ENCODE results near the gene CAMK4. TPM values are rescaled to one million over a fixed set of nuclear protein-coding genes. Genes with fewer than 3 reads are reported as not detected.
"Not testable (repeated sequence)": the region's sequence is repeated elsewhere in the genome, so short reads cannot be mapped to it uniquely, and the experiment has no call there.

CAMK4 gene
- total RNA-seq, 3 donors from 2014 or later = 35.5 to 49.5 (median 36.9) TPM

DNA sequence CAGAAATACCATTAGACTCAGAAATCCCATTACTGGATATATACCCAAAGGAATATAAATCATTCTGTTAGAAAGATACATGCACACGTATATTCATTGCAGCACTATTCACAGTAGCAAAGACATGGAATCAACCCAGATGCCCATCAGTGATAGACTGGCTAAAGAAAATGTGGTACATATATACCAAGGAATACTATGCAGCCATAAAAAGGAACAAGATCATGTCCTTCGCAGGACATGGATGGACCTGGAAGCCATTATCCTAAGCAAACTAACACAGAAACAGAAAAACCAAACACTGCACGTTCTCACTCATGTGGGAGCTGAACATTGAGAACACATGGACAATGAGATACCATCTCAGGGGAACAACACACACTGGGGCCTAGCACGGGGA lies 33.4 kb downstream of the CAMK4 start:
- H3K4me3 Mint-ChIP-seq; H3K9me3 Mint-ChIP-seq; ATAC-seq; H3K27me3 Mint-ChIP-seq (ENCODE audit: low read depth); DNase-seq: not testable (repeated sequence)
- Mint-ChIP-seq H3K4me1 (ENCODE audit: low read depth) (peaks cover 64% of the 10 kb centered on the region), H3K36me3 (ENCODE audit: insufficient read depth) (peaks cover 10% of the 10 kb centered on the region)

DNA sequence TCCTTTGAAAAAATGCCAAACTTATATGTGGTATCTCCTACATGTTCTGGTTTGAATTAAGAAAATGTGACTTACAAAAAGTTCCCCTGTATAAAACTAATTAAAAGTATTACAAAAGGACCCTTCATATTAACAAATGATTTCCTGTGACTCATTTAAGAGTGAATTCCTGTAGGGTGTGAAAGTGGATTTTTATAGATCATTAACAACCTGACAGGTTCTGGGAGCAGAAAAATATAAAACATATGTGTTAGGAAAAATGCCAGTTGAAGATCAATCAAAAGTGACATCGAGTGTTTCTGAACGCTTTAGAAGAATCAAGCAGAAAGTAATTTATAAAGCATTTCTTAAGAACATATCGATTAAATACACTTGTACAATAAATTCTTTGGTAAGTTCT lies 35.5 kb downstream of the CAMK4 start:
- peaks cover 6% of the 10 kb centered on the region for H3K9me3 Mint-ChIP-seq
- ATAC-seq = no peak

DNA sequence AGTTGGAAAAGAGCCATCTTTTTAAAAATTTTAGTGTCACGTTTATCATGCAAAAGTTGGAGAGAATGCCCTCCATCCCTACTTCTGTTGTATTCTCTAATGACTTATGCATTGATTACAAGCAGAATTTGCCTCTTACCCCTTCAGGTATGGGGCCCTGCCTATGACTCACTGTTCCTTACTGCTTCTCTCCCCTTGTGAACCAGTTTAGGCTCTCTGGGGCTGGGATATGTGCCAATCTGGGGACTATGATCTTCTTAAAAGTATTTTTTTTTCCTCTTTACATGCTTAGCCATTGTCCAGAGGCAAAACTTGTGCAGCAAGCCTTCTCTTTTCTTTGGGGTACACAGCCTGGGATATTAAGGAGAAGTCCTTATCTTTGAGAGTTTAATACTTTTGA lies 37.4 kb downstream of the CAMK4 start:
- H3K9me3 Mint-ChIP-seq = peaks cover 8% of the 10 kb centered on the region
- ATAC-seq (peak; percentile 71 to 78), DNase-seq (no peak)
- peaks cover 46% of the 10 kb centered on the region for H3K4me1 Mint-ChIP-seq (ENCODE audit: low read depth)
- no peak overlapping the region for H3K4me3 Mint-ChIP-seq
- peaks cover 35% of the 10 kb centered on the region for H3K36me3 Mint-ChIP-seq (ENCODE audit: insufficient read depth)
- H3K27me3 Mint-ChIP-seq (ENCODE audit: low read depth) = no peaks in the 10 kb centered on the region

More for the DNA sequence above, 35.5 kb downstream of the CAMK4 start:
- peaks cover 49% of the 10 kb centered on the region for H3K4me1 Mint-ChIP-seq (ENCODE audit: low read depth)
- no peak for DNase-seq
- H3K4me3 Mint-ChIP-seq = no peak overlapping the region
- peaks cover 26% of the 10 kb centered on the region for H3K36me3 Mint-ChIP-seq (ENCODE audit: insufficient read depth)
- H3K27me3 Mint-ChIP-seq (ENCODE audit: low read depth) = no peaks in the 10 kb centered on the region

DNA sequence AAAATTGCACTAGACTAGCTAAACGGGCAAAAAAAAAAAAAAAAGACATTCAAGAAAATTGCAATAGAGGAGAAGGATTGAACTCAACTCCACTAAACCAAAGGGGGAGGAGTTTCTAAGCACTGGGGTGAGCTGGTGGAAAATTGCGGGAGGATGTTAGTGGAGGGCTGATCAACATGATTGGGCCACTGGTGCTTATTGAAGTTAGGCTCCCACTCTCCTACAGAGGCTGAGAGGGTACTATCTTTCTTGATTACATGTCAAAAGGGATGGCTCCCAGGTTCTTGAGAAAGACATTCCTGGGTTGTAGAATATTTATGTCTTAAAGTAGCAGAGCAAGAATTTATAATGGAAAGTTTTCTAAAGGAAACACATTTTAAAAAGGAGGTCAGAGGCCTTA lies 38.0 kb downstream of the CAMK4 start:
- H3K4me1 Mint-ChIP-seq (ENCODE audit: low read depth) = peaks cover 45% of the 10 kb centered on the region
- peaks cover 31% of the 10 kb centered on the region for H3K36me3 Mint-ChIP-seq (ENCODE audit: insufficient read depth)
- H3K4me3 Mint-ChIP-seq = no peak overlapping the region
- peaks cover 4% of the 10 kb centered on the region for H3K9me3 Mint-ChIP-seq
- ATAC-seq (no peak), DNase-seq (no peak)
- H3K27me3 Mint-ChIP-seq (ENCODE audit: low read depth) = no peaks in the 10 kb centered on the region

DNA sequence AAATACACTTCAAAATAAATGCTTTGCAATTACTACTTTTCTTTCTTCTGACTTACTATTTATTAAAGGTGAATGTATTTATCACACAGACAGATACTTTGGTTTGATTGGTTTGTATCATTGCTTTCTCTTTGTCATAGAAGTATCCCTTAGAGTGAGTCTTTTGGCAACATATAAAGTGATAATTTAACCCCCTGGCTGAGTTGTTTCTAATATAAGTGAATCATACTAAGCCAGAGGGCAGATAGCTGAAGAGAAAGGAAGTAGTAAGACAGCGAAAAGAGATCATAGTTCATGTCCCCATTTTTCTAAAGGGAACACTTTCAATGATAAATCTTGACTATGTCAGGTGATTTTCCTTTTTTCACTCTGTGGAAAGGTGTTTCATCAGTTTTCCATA lies 38.6 kb downstream of the CAMK4 start:
- no peak overlapping the region for H3K4me3 Mint-ChIP-seq
- peak; percentile 57 to 65 for ATAC-seq
- no peaks in the 10 kb centered on the region for H3K27me3 Mint-ChIP-seq (ENCODE audit: low read depth)
- H3K4me1 Mint-ChIP-seq (ENCODE audit: low read depth) = peaks cover 41% of the 10 kb centered on the region
- H3K9me3 Mint-ChIP-seq = peaks cover 4% of the 10 kb centered on the region
- no peak for DNase-seq
- peaks cover 31% of the 10 kb centered on the region for H3K36me3 Mint-ChIP-seq (ENCODE audit: insufficient read depth)

DNA sequence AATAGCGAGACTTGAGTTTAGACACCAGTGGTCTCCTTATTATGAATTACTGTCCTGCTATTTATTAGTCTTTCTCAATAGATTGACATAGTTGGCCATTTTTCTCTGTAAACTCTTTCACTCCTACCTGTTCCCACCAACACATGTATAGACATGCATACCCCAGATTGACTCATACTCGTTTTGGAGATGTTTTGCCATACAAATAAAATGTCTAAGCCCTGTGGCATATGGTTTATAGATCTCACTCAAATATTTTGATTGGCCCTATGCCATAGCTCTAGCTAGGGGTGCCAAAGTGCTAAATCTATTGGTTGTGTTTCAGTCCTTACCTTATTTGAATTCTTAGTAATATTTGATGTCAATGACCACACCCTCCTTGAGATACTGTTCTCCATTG lies 42.3 kb downstream of the CAMK4 start:
- ATAC-seq = no peak
- Mint-ChIP-seq H3K4me3 (no peak overlapping the region), H3K4me1 (ENCODE audit: low read depth) (peaks cover 48% of the 10 kb centered on the region), H3K9me3 (peaks cover 15% of the 10 kb centered on the region), H3K27me3 (ENCODE audit: low read depth) (no peaks in the 10 kb centered on the region), H3K36me3 (ENCODE audit: insufficient read depth) (peaks cover 49% of the 10 kb centered on the region)
- DNase-seq = no peak

DNA sequence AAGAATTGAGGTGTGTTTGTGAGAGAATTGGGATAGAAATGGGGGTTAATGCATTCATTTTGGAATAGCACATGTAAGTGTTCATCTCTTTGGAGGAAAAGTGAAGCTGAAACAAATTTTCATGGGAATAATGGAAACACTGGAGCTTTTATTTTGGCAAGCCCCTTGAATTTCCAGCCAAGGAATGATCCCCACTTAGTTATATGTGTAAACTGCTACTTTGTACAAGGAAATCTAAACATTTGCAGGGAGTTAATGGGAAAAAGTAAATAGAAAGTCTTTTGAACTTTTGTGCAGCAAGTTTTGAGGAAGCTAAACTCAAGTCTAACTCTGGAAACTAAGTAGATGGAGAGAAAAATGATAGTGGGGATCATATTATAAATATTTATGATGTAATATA lies 44.1 kb downstream of the CAMK4 start:
- Mint-ChIP-seq H3K4me1 (ENCODE audit: low read depth) (peaks cover 63% of the 10 kb centered on the region), H3K36me3 (ENCODE audit: insufficient read depth) (peaks cover 45% of the 10 kb centered on the region), H3K9me3 (peaks cover 15% of the 10 kb centered on the region), H3K27me3 (ENCODE audit: low read depth) (no peaks in the 10 kb centered on the region), H3K4me3 (no peak overlapping the region)
- ATAC-seq = no peak
- DNase-seq = no peak

DNA sequence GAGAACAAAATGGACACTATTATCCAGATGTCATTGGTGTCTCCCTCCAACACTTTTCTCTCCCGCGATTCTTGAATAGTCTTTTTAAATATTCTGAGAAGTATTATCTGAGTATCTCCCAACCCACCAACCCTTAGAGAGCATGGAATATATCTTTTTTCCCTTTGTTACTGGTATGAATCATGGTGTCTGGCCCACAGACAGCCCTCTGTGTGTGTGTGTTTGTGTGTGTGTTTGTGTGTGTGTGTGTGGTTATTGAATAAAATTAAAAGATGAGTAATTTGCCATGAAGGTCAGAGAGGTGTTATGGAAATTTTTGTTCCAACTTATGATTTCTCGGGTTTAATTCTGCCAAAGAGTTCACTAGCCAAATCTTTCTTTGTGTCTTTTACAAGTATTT lies 47.7 kb downstream of the CAMK4 start:
- DNase-seq (no peak), ATAC-seq (peak; percentile 52 to 58)
- Mint-ChIP-seq H3K27me3 (ENCODE audit: low read depth) (no peaks in the 10 kb centered on the region), H3K4me1 (ENCODE audit: low read depth) (peaks cover 62% of the 10 kb centered on the region), H3K4me3 (no peak overlapping the region), H3K36me3 (ENCODE audit: insufficient read depth) (peaks cover 23% of the 10 kb centered on the region), H3K9me3 (peaks cover 11% of the 10 kb centered on the region)

DNA sequence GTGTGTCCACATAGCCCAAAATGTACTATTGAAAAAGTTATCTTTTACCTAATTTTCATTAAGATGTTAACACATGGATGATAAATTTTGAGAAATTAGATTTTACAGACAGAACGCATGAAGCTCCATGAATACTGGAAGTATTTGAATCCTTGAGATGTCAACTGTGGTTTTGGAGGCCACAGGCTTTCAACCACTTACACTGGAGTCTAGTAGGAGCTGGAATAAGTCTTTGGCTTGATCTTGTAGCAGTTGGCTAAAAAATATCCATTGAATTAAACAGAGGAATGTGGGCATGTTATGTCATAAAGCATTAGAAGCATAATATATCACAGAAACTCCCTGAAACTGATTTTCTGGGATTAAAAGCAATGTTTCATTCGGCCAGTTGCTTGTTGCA lies 52.9 kb downstream of the CAMK4 start:
- H3K27me3 Mint-ChIP-seq (ENCODE audit: low read depth) = no peaks in the 10 kb centered on the region
- ATAC-seq (no peak), DNase-seq (no peak)
- no peaks in the 10 kb centered on the region for H3K36me3 Mint-ChIP-seq (ENCODE audit: insufficient read depth)
- no peak overlapping the region for H3K4me3 Mint-ChIP-seq
- peaks cover 63% of the 10 kb centered on the region for H3K4me1 Mint-ChIP-seq (ENCODE audit: low read depth)
- no peaks in the 10 kb centered on the region for H3K9me3 Mint-ChIP-seq

DNA sequence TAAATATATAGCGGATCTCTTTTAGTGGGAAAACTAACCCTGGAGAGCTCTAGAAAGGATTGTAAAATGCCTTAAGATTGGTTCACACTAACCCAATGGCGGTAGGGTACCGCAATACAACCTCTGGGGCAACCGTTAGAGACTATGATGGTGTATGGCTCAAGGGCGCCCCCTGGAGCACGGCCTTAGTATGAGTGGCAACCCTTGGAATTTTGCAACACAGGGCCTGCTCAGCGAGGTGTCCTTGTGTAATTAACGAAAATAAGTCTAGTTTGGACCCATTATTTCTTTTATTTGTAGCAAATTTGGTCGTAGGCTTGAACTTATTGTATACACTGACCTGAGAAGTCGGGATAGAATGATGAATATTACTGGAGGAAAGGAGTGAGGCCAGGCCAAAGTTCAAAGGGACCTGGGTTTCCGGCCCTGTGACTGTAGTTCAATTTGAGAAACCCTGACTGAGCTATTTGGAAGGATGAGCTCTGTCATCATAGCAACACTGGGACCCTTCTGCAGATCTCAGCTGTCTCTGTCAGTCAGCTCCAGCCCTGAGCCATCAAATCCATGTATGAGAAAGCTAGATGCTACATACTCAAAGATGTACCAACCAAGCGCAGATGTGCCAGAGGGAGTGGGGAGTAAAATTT lies 54.8 kb downstream of the CAMK4 start:
- DNase-seq = peak; percentile 92
- Mint-ChIP-seq H3K36me3 (ENCODE audit: insufficient read depth) (peaks cover 2% of the 10 kb centered on the region), H3K9me3 (no peaks in the 10 kb centered on the region), H3K4me3 (no peak overlapping the region), H3K4me1 (ENCODE audit: low read depth) (peaks cover 66% of the 10 kb centered on the region), H3K27me3 (ENCODE audit: low read depth) (no peaks in the 10 kb centered on the region)
- peak; percentile 98 for ATAC-seq

DNA sequence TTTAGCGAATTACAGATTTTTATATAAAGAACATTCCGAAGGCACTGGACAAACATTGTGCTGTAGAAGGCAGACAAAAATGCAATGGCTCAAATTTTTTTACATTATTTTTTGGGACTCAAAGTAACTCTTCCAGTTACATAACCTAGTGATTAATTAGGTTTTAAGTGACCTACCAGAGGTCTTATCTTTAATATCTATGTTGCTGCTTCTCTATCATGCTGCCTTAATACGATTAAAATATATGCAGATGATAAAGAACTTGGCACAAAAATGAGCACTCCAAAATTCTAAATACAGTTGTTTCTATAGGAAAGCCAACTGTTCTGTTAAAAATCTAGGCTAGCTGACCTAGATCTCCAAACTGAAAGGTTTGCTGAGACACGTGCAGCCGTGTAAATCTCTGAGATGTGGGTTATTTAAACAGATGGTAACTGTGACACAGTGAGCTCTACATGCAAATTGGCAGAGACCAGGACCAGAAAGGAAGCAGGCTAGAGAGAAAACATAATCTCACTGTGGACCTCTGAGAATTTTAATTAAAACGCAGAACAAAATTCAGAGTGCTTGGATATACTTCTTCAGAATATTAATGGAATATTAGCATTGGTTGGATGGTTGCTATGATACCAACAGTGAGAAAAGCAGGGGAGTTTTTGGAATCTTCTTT lies 56.2 kb downstream of the CAMK4 start:
- H3K4me3 Mint-ChIP-seq = no peak overlapping the region
- H3K27me3 Mint-ChIP-seq (ENCODE audit: low read depth) = no peaks in the 10 kb centered on the region
- ATAC-seq (no peak), DNase-seq (no peak)
- H3K36me3 Mint-ChIP-seq (ENCODE audit: insufficient read depth) = peaks cover 2% of the 10 kb centered on the region
- H3K4me1 Mint-ChIP-seq (ENCODE audit: low read depth) = peaks cover 66% of the 10 kb centered on the region
- H3K9me3 Mint-ChIP-seq = no peaks in the 10 kb centered on the region

DNA sequence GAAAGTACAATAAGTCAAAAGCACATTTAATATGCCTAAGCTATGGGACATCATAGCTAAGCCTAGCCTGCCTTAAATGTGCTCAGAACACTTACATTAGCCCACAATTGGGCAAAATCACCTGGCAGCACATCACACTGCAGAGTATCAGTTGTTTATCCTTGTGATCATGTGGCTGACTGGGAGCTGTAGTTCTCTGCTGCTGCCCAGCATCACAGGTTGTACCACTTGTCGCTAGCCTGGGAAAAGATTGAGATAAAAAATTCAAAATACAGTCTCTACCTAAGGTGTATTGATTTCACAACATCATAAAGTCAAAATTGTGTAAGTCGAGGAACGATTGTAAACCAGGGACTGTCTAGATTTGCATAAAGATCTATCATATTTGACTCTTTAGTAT lies 58.6 kb downstream of the CAMK4 start:
- no peak for DNase-seq
- peaks cover 65% of the 10 kb centered on the region for H3K4me1 Mint-ChIP-seq (ENCODE audit: low read depth)
- peaks cover 2% of the 10 kb centered on the region for H3K36me3 Mint-ChIP-seq (ENCODE audit: insufficient read depth)
- no peaks in the 10 kb centered on the region for H3K9me3 Mint-ChIP-seq
- no peaks in the 10 kb centered on the region for H3K27me3 Mint-ChIP-seq (ENCODE audit: low read depth)
- no peak for ATAC-seq
- H3K4me3 Mint-ChIP-seq = no peak overlapping the region

DNA sequence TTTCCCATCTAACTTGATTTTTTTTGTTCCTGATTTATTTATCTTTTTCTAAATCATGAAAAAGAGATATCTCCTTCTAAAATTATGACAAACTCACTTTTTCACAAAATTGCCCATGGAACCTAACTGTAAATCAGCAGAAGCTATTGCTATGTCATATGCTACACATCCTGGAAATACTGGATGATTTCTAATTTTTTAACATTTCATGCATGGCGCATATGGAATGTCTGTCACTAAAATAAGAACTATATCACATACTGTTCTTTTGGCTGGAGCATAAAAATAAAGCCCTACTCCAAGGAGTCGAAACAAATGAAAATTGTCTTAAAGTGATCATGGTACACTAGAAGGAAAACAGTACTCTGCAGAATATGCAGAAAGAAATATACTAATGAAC lies 60.6 kb downstream of the CAMK4 start:
- H3K4me1 Mint-ChIP-seq (ENCODE audit: low read depth) = peaks cover 64% of the 10 kb centered on the region
- DNase-seq = no peak
- H3K4me3 Mint-ChIP-seq = no peak overlapping the region
- H3K36me3 Mint-ChIP-seq (ENCODE audit: insufficient read depth) = peaks cover 4% of the 10 kb centered on the region
- H3K27me3 Mint-ChIP-seq (ENCODE audit: low read depth) = no peaks in the 10 kb centered on the region
- ATAC-seq = no peak
- H3K9me3 Mint-ChIP-seq = no peaks in the 10 kb centered on the region

DNA sequence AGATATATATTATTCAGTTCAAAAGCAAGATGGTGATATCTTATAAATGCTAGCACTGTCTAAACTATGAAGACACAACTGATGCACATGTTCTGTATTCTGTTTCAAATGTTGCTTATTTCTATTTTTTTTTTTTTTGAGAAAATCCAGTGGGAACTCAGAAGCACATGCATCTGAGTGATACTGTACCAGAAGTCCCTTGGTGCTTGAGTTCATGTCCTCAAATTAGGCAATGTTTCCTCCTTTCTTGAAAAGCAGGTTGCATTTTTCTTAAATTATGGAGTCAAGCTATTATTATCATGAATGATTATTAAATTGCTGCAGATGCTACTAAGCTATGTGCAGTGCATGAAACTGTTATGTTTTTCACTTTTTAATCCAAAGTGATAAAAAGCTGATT lies 70.4 kb downstream of the CAMK4 start:
- H3K27me3 Mint-ChIP-seq (ENCODE audit: low read depth) = no peaks in the 10 kb centered on the region
- peaks cover 3% of the 10 kb centered on the region for H3K9me3 Mint-ChIP-seq
- ATAC-seq = no peak
- no peak overlapping the region for H3K4me3 Mint-ChIP-seq
- no peak for DNase-seq
- H3K36me3 Mint-ChIP-seq (ENCODE audit: insufficient read depth) = peaks cover 14% of the 10 kb centered on the region
- peaks cover 35% of the 10 kb centered on the region for H3K4me1 Mint-ChIP-seq (ENCODE audit: low read depth)

DNA sequence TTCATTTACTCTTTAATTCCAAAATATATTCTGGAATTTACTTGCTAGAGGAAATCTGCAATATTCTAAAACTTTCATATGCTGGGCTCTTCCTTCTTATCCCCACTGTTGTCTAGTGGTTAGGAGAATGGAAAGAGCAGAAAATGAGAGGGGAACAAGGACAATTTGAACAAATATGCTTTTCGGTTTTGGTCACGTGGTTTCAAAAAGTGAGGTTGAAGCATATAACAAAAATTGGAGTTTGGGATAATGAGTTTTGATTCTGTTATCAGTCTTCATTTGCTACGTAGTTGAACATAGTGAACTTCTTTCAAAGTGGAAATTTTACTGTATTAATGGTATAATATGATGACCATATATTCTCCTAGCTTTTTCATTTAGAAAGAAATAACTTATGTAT lies 71.5 kb downstream of the CAMK4 start:
- ATAC-seq (no peak), DNase-seq (no peak)
- Mint-ChIP-seq H3K4me1 (ENCODE audit: low read depth) (peaks cover 33% of the 10 kb centered on the region), H3K9me3 (peaks cover 3% of the 10 kb centered on the region), H3K27me3 (ENCODE audit: low read depth) (no peaks in the 10 kb centered on the region), H3K4me3 (no peak overlapping the region), H3K36me3 (ENCODE audit: insufficient read depth) (peaks cover 16% of the 10 kb centered on the region)
